SK-N-SH (cell line): ENCODE data around the gene HOXC11. TPM values are rescaled to one million over a fixed set of nuclear protein-coding genes. Genes with fewer than 3 reads are reported as not detected.

Source experiments
- CTCF ChIA-PET: fragments of 300-600, 350-600 bp; formaldehyde crosslinking; extraction: SDS; loops from one replicate; lab custom pipeline; 2021; lab: Yijun Ruan, JAX
- POLR2A ChIA-PET: fragments of 350-600 bp; sonication (Branson Sonifier 250); formaldehyde crosslinking; extraction: SDS; loops from one replicate; lab custom pipeline; 2020; ENCODE audit warnings: antibody characterized with exemption, inconsistent platforms; lab: Yijun Ruan, JAX
- DNase-seq: peaks from one replicate; pipeline ENCODE4 v3.0.0; 2012
- H2AFZ ChIP-seq: fragments of 200-600 bp; sonication (generic); 2 replicates; pipeline ENCODE4 v1.8.1; 2016; ENCODE audit warnings: antibody characterized with exemption, mild to moderate bottlenecking, low read depth
- H3F3A ChIP-seq: fragments of 200-600 bp; sonication (generic); replicated peaks from 2 replicates; pipeline ENCODE3; 2016; ENCODE audit warnings: antibody characterized with exemption, mild to moderate bottlenecking; ENCODE audit not compliant: insufficient read depth
- H3K27ac ChIP-seq, 2 experiments: fragments of 200-500 bp in 1 of 2; fragments of 200-600 bp in 1 of 2; sonication (Bioruptor generic) in 1 of 2; sonication (generic), shearing (Covaris generic) in 1 of 2; 2 replicates each; pipeline versions ENCODE4 v1.5.1 to v1.6.1; 2014 to 2016; ENCODE audit warnings: low read depth in 2 of 2, inconsistent platforms in 1 of 2, low read length in 1 of 2, mild to moderate bottlenecking in 1 of 2, mixed read lengths in 1 of 2
- H3K27me3 ChIP-seq: fragments of 200-600 bp; sonication (generic), shearing (Covaris generic); 2 replicates; pipeline ENCODE4 v1.6.1; 2016; ENCODE audit warnings: mixed run types; ENCODE audit not compliant: insufficient read depth
- H3K36me3 ChIP-seq, 2 experiments: fragments of 200-500 bp in 1 of 2; fragments of 200-600 bp in 1 of 2; sonication (Bioruptor generic) in 1 of 2; sonication (generic) in 1 of 2; replicated peaks in 1 of 2; 2 replicates each; pipeline versions ENCODE3 to v1.5.1; 2014 to 2016; ENCODE audit warnings: low read length in 1 of 2, mild to moderate bottlenecking in 1 of 2; ENCODE audit not compliant: insufficient read depth in 2 of 2, control insufficient read depth in 1 of 2
- H3K4me1 ChIP-seq, 2 experiments: fragments of 200-500 bp in 1 of 2; fragments of 200-600 bp in 1 of 2; sonication (Bioruptor generic) in 1 of 2; sonication (generic), shearing (Covaris generic) in 1 of 2; 2 replicates each; pipeline versions ENCODE4 v1.5.1 to v1.6.1; 2014 to 2016; ENCODE audit warnings: low read depth in 1 of 2, low read length in 1 of 2, mixed run types in 1 of 2; ENCODE audit not compliant: insufficient read depth in 2 of 2, control insufficient read depth in 1 of 2
- H3K4me2 ChIP-seq: fragments of 200-600 bp; sonication (generic), shearing (Covaris generic); 2 replicates; pipeline ENCODE4 v1.6.1; 2017; ENCODE audit warnings: mixed run types
- H3K4me3 ChIP-seq, 2 experiments: fragments of 200-500 bp in 1 of 2; fragments of 200-600 bp in 1 of 2; sonication (Bioruptor generic) in 1 of 2; sonication (generic), shearing (Covaris generic) in 1 of 2; 2 replicates each; pipeline versions ENCODE4 v1.5.1 to v1.8.1; 2014 to 2016; ENCODE audit warnings: low read depth in 2 of 2, inconsistent platforms in 1 of 2, low read length in 1 of 2, mild to moderate bottlenecking in 1 of 2, mixed read lengths in 1 of 2, moderate library complexity in 1 of 2
- H3K79me2 ChIP-seq: fragments of 200-600 bp; sonication (generic); 2 replicates; pipeline ENCODE4 v1.8.1; 2017; ENCODE audit warnings: mild to moderate bottlenecking; ENCODE audit not compliant: insufficient read depth
- H3K9ac ChIP-seq: fragments of 200-600 bp; sonication (generic); 2 replicates; pipeline ENCODE4 v1.6.1; 2017; ENCODE audit warnings: mixed run types
- H3K9me2 ChIP-seq: fragments of 200-600 bp; sonication (generic); 2 replicates; pipeline ENCODE4 v1.6.1; 2017; ENCODE audit warnings: mixed run types
- H3K9me3 ChIP-seq: fragments of 200-600 bp; sonication (generic); 2 replicates; pipeline ENCODE4 v1.6.1; 2017; ENCODE audit warnings: mixed run types, mild to moderate bottlenecking, moderate library complexity
- H4K20me1 ChIP-seq: fragments of 200-600 bp; sonication (generic); 2 replicates; pipeline ENCODE4 v1.6.1; 2017; ENCODE audit warnings: mild to moderate bottlenecking, mixed run types; ENCODE audit not compliant: insufficient read depth
- CTCF ChIP-seq: fragments of 200-600 bp; sonication (generic); IDR thresholded peaks from 2 replicates; pipeline ENCODE4 v1.6.1; 2017; ENCODE audit warnings: antibody characterized with exemption, mild to moderate bottlenecking, moderate library complexity
- EZH2phosphoT487 ChIP-seq: fragments of 200-600 bp; sonication (generic); IDR thresholded peaks from 2 replicates; pipeline ENCODE4 v1.6.1; 2017; ENCODE audit warnings: low read depth, mixed run types, mild to moderate bottlenecking, antibody characterized with exemption, moderate library complexity, borderline replicate concordance
- FOSL2 ChIP-seq: IDR thresholded peaks from 2 replicates; pipeline ENCODE4 v1.4.0; 2012; ENCODE audit warnings: low read depth, mild to moderate bottlenecking, moderate library complexity, borderline replicate concordance
- FOXM1 ChIP-seq: IDR thresholded peaks from 2 replicates; pipeline ENCODE4 v1.4.0; 2012; ENCODE audit warnings: low read depth, mild to moderate bottlenecking
- GATA2 ChIP-seq: sonication (generic); formaldehyde crosslinking; IDR thresholded peaks from 2 replicates; pipeline ENCODE4 v1.5.0; 2020; ENCODE audit warnings: mild to moderate bottlenecking, missing genetic modification reagents
- JUND ChIP-seq: IDR thresholded peaks from 2 replicates; pipeline ENCODE4 v1.4.0; 2012
- MEF2A ChIP-seq: IDR thresholded peaks from 2 replicates; pipeline ENCODE4 v1.4.0; 2012; ENCODE audit warnings: low read depth, borderline replicate concordance
- NRF1 ChIP-seq: IDR thresholded peaks from 2 replicates; pipeline ENCODE4 v1.6.1; 2012; ENCODE audit warnings: low read depth, mild to moderate bottlenecking, low read length
- POLR2AphosphoS5 ChIP-seq: IDR thresholded peaks from 2 replicates; pipeline ENCODE4 v1.6.1; 2012; ENCODE audit warnings: low read depth, low read length
- RAD21 ChIP-seq: IDR thresholded peaks from 2 replicates; pipeline ENCODE4 v1.6.1; 2012; ENCODE audit warnings: mild to moderate bottlenecking, low read length
- REST ChIP-seq: IDR thresholded peaks from 2 replicates; pipeline ENCODE4 v1.6.1; 2012; ENCODE audit warnings: mild to moderate bottlenecking, low read depth, low read length, moderate library complexity
- RXRA ChIP-seq: IDR thresholded peaks from 2 replicates; pipeline ENCODE4 v1.4.0; 2012; ENCODE audit warnings: low read depth, mild to moderate bottlenecking, borderline replicate concordance
- TAF1 ChIP-seq: IDR thresholded peaks from 2 replicates; pipeline ENCODE4 v1.6.1; 2012; ENCODE audit warnings: low read depth, mild to moderate bottlenecking, low read length, moderate library complexity, borderline replicate concordance
- TCF12 ChIP-seq: IDR thresholded peaks from 2 replicates; pipeline ENCODE4 v1.4.0; 2012
- TEAD4 ChIP-seq: IDR thresholded peaks from 2 replicates; pipeline ENCODE4 v1.4.0; 2012; ENCODE audit warnings: mild to moderate bottlenecking, borderline replicate concordance; ENCODE audit not compliant: insufficient read depth
- USF1 ChIP-seq: IDR thresholded peaks from 2 replicates; pipeline ENCODE4 v1.4.0; 2012; ENCODE audit warnings: low read depth, borderline replicate concordance
- YY1 ChIP-seq: IDR thresholded peaks from 2 replicates; pipeline ENCODE4 v1.4.0; 2012; ENCODE audit warnings: low read depth, mild to moderate bottlenecking
- WGBS: methylation state at CpG from one replicate; pipeline ENCODE4 v1.1.6; 2017; ENCODE audit warnings: low lambda C conversion rate; 5-methylcytosine and 5-hydroxymethylcytosine counted together
- polyA plus RNA-seq, 3 experiments: library from polyadenylated mRNA; depleted of rRNA; stranded (reverse); fragments of >200 nt; gene quantifications; 2 replicates each; pipeline ENCODE4 v1.2.3, GENCODE V29; 2012
- TF ChIP-seq, protein P1 (sequence below): IDR thresholded peaks from 2 replicates; pipeline ENCODE4 v1.4.0; 2012; ENCODE audit warnings: low read depth

Gene HOXC11
- polyA plus RNA-seq, 1 of the 3 experiments (the other 2 are of a cell fraction): not detected

GRCh38 chr12:53927220-53928029 lies 45.5 kb upstream of the HOXC11 start:
- Histone ChIP-seq H3K27me3 (peaks cover 93% of the 10 kb centered on the region), H3F3A (no peaks in the 10 kb centered on the region), H3K9me2 (no peaks in the 10 kb centered on the region), H3K9me3 (no peaks in the 10 kb centered on the region), H3K9ac (no peak overlapping the region), H2AFZ (no peak overlapping the region), H3K4me2 (no peak overlapping the region), H3K36me3 (no peaks in the 10 kb centered on the region), H4K20me1 (no peaks in the 10 kb centered on the region), H3K4me1 (no peaks in the 10 kb centered on the region), H3K27ac (no peak overlapping the region), H3K79me2 (no peaks in the 10 kb centered on the region), H3K4me3 (no peak overlapping the region)
- DNase-seq: no peak
- CTCF ChIA-PET: interaction anchor here (1.2 kb wide), 1 partner anchor 288 kb away, joined by 4 read pairs; no protein-coding TSS in a partner anchor
- TF ChIP-seq POLR2AphosphoS5: no peak
- no peak for TF ChIP-seq MEF2A
- TF ChIP-seq GATA2: no peak
- TF ChIP-seq, protein P1, sequence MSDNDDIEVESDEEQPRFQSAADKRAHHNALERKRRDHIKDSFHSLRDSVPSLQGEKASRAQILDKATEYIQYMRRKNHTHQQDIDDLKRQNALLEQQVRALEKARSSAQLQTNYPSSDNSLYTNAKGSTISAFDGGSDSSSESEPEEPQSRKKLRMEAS: no peak
- no peak for TF ChIP-seq CTCF
- TF ChIP-seq TCF12: no peak
- WGBS: 35% methylated on average over 35 of the region's 45 CpGs
- POLR2A ChIA-PET: no interaction called here

GRCh38 chr12:53928054-53928835 lies 44.7 kb upstream of the HOXC11 start:
- Histone ChIP-seq H3K4me3 (no peak overlapping the region), H3K27me3 (peaks cover 96% of the 10 kb centered on the region)
- TF ChIP-seq, protein P1: no peak
- TF ChIP-seq EZH2phosphoT487 (no peak), GATA2 (no peak), TEAD4 (no peak), RAD21 (no peak), TCF12 (no peak), RXRA (no peak), YY1 (no peak), REST (no peak), JUND (no peak), FOSL2 (no peak), FOXM1 (no peak), USF1 (no peak), TAF1 (no peak), NRF1 (no peak), MEF2A (no peak)

More at GRCh38 chr12:53928054-53928835, 44.7 kb upstream of the HOXC11 start:
- Histone ChIP-seq H3K9me2 (no peaks in the 10 kb centered on the region), H3K4me1 (no peaks in the 10 kb centered on the region), H3K79me2 (no peaks in the 10 kb centered on the region), H2AFZ (no peak overlapping the region), H3K36me3 (no peaks in the 10 kb centered on the region), H3K4me2 (no peak overlapping the region), H3K9ac (no peak overlapping the region), H3K27ac (no peak overlapping the region), H4K20me1 (no peaks in the 10 kb centered on the region), H3K9me3 (no peaks in the 10 kb centered on the region), H3F3A (no peaks in the 10 kb centered on the region)
- 6% methylated on average over 29 of the region's 31 CpGs for WGBS
- ChIA-PET CTCF (interaction anchor here (1.1 to 1.2 kb wide), 2 partner anchors 19 to 287 kb away, joined by 3 to 4 read pairs; no protein-coding TSS in a partner anchor), POLR2A (no interaction called here)
- no peak for DNase-seq
